DLD1 (cell line): ENCODE measurements around the gene KLHL4.
"Not testable (repeated sequence)": the region's sequence is repeated elsewhere in the genome, so short reads cannot be mapped to it uniquely, and the experiment has no call there.

Experiments used
- in situ Hi-C: cut with HindIII; loops from 2 replicates; pipeline ENCODE4 v1.10.0; 2017; ENCODE audit warnings: low sequenced_read_pairs

KLHL4 gene

DNA sequence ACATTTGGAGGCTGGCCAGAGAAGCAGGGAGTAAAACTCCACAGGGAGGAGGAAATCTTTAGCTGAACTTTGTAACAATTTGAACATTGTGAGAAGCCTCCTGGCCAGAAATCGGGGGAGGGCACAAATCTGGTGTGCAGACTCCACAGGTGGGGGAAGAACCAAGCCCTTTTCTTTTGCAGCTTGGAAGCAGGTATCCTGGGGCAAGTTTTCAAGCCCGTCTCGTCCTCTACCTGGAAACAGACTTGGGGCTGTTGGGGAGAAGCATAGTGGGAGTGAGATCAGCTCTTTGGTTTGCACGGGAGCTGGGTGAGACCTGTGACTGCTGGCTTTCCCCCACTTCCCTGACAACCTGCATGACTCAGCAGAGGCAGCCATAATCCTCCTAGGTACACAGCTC lies 123.8 kb downstream of the KLHL4 start:
- in situ Hi-C loops, result not testable (repeated sequence)

DNA sequence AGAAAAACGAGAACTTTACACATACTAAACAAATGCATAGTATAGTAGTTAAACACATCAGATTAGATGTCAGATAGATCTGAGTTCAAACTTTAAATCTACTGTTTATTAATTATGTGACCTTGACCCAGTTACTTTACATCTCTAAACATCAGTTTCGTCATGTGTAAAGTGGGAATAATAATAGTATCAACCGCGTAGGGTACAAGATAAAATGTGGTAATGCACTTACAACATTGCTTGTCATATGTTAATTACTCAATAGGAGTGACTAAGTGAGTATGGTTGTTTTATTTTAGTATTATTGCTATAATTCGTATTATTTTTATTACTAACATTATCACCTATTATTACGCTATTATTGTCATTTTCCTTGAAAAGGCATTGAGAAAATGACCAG lies 144.2 kb downstream of the KLHL4 start:
- in situ Hi-C loops, result no loop called here

DNA sequence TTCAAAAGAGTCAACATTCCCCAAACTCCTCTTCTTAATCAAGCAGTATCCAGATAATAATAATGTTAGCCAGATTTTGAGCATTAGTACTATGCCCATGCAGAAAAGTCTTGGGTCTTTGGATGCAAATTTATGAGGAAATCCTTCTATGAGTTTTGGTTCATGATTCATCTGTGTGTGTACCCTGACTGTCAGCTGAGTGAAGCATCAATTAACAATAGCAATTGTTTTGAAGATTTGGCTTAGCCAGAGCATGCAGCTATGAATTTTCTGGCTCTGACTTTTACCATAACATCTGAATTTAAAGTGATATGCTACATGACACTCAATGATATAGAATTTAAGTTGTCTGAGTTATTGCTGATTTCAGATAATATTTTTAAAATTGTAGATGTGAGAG lies 145.8 kb downstream of the KLHL4 start:
- in situ Hi-C loops, result no loop called here

DNA sequence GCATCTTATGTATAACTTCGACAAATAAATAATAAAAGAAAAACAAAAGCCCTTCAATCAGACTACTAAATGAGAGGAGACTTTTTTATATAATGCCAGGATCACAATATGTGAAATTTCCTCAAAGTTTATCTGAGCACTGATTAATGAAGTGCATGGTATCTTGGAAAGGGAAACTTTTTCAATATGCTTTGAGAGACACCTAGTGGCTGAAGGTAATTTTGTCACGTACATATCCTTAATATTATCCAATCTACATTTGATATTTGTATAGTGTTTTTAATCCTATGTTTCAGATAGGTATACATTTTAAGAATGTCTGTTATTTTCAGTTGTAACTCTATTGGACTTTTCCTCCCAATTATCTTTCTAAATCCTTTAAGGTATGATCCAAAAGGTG lies 146.8 kb downstream of the KLHL4 start:
- in situ Hi-C loops, result no loop called here

DNA sequence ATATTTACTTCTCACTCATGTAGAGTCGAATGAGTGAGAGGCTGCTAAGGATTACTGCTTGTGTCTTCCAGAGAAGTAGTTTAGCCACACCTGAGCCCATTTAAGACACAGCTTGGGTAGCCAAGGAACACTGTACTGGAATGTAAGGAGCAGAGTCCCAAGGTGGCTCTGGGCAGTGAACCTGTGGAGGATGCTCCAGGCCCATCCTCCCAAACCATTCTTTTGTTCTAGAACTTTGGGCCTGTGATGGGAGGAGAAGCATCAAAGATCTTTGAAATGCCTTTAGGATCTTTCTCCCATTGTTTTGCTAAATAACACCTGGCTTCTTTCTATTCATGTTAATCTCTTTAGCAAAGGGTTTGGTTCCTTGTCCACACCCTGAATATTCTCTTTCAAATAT lies 162.2 kb downstream of the KLHL4 start:
- in situ Hi-C loops, result no loop called here

DNA sequence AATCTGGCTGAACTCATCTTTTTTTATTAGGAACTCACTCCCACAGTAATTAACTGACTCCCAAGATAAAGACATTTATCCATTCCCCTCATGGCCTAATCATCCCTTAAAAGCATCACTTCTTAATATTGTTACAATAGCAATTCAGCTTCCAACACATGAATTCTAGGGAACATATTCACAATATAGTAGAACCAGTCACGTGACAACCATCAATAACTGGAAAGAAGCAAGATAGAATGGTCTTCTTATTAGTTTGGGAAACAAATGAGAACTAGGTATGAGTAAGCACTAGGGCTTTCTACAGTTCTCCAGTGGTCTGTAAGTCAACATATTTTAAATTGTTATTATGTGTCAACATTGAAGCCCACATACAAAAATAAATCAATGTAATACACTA lies 170.1 kb downstream of the KLHL4 start:
- in situ Hi-C loops, result no loop called here

DNA sequence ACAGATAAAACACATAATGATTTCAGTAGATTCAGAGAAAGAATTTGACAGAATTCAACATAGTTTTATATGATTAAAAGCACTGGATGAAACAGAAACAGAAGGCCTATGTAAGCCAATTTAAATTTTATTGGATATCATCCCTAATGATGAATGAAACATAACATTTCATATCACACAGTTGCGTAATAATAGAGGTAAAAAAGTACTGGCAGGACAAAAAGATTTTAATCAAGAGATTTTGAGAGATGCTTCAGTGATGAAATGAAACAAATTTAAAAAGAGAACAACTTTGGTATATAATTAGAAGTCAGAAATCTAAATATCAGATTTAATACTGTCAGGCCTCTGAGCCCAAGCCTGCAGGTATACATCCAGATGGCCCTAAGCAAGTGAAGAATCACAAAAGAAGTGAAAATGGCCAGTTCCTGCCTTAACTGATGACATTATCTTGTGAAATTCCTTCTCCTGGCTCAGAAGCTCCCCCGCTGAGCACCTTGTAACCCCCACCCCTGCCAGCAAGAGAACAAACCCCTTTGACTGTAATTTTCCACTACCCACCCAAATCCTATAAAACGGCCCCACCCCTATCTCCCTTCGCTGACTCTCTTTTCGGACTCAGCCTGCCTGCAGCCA lies 170.6 kb downstream of the KLHL4 start:
- in situ Hi-C loops, result not testable (repeated sequence)

DNA sequence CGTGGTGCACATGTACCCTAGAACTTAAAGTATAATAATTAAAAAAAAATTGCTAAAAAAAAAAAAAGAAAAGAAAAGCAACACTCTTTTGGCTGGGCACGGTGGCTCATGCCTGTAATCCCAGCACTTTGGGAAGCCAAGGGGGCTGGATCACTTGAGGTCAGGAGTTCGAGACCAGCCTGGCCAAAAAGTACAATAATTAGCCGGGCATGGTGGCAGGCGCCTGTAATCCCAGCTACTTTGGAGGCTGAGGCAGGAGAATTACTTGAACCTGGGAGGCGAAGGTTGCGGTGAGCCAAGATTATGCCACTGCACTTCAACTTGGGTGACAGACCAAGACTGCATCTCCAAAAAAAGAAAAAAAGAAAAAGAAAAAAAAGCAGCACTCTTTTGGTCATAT lies 171.6 kb downstream of the KLHL4 start:
- in situ Hi-C loops, result not testable (repeated sequence)

DNA sequence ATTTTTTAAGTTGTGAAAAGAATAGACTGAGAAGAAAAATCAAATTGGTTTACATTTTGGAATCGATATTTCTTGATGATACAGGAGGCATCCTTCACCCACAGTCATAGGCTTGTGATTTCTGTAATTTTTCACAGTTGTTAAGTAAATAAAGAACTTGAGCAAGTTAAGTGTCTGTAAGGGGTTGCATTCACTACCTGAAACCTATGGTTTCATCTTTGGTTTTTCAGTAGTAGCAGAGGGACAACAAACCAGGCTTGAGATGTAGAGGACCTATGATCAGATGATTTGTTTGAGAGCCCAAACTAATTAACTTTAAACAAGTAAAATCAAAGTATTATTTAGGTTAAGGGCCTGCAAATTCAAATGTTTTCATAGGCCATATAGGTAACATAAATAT lies 175.6 kb downstream of the KLHL4 start:
- in situ Hi-C loops, result no loop called here

DNA sequence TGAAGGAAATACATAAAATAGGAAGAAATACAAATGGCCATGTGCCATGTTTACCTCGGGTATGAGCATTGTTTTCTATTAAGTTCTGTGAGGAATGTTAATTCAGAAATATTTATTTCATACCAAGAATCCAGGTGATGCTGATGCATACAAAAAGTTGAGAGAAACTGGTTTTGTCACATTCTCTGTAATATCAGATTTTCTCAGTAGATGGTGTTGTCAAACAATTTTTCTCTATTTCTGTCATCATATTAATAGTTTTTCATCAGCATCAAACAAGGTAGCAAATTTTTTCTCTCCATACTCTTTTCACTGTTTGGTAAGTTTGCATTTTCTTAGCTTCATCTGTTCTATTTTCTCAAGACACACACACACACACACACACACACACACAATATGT lies 179.8 kb downstream of the KLHL4 start:
- in situ Hi-C loops, result no loop called here

DNA sequence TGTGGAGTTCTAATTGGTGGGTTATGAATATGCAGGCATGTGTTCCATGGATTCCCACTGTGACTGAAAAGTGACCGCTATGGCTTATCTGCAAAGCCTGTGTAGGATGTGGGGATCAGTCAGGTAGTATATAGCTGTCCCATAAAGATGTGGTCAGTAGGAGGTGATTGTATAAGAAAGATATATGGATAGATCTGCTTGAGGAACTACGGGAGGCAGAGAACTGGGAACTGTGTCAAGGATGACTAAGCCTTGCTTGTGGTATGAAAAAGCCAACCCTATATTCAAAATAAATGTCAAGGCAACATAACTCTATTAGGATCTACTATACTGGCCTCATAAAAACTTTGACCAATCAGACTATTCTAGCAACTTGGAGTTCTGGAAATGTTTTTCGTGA lies 185.2 kb downstream of the KLHL4 start:
- in situ Hi-C loops, result no loop called here

DNA sequence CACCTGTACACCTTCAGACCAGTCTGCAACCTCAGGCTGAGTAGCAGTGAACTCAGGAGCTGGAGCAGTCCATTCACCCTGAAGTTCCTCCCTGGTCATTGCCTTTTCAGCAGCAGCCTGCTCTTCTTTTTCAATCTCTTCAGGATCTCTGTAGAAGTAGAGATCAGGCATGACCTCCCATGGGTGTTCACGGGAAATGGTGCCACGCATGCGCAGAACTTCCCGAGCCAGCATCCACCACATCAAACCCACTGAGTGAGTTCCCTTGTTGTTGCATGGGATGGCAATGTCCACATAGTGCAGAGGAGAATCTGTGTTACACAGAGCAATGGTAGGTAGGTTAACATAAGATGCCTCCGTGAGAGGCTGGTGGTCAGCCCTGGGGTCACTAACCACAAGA lies 185.9 kb downstream of the KLHL4 start:
- in situ Hi-C loops, result not testable (repeated sequence)

DNA sequence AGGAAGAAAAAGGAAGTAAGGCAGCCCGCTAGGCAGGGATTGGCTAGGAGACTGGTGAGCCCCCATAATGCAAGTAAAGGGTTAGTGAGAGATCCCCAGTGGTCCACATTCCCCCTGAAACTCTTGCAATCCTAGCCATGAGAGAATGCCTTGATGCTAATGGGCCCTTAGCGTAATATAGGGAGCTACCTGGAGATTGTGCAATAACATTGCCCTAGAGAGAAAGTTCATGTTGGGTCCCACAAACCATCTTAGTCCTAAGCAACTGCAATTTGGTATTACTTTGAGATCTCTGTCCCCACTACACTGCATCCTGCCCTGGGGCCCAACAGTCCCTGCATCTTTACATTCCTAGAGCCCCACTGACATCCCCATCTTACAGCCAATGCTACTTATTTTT lies 188.5 kb downstream of the KLHL4 start:
- in situ Hi-C loops, result no loop called here

DNA sequence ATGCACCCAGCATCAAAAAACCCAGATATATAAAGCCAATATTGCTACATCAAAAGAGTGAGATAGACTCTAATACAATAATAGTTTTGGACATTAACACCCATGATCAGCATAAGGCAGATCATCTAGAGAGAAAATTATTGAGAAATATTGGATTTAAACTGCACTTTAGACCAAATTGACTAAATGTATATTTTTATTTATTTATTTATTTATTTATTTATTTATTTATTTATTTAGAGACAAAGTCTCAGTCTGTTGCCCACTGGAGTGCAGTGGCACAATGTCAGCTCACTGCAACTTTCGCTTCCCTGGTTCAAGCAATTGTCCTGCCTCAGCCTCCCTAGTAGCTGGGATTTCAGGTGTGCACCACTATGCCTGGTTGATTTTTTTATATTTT lies 193.0 kb downstream of the KLHL4 start:
- in situ Hi-C loops, result no loop called here
